Activated CD8-positive, alpha-beta memory T cell treated with anti-CD3 and anti-CD28 coated beads, Interleukin-2, amount 50 U/mL, for 1 hour (primary cell): ENCODE data around the gene ME2.
"Not testable (repeated sequence)": the region's sequence is repeated elsewhere in the genome, so short reads cannot be mapped to it uniquely, and the experiment has no call there.

Source experiments
- DNase-seq: peaks from one replicate; pipeline ENCODE4 v3.0.0-alpha.2; 2020; ENCODE audit errors: extremely low read depth

ME2 gene

DNA sequence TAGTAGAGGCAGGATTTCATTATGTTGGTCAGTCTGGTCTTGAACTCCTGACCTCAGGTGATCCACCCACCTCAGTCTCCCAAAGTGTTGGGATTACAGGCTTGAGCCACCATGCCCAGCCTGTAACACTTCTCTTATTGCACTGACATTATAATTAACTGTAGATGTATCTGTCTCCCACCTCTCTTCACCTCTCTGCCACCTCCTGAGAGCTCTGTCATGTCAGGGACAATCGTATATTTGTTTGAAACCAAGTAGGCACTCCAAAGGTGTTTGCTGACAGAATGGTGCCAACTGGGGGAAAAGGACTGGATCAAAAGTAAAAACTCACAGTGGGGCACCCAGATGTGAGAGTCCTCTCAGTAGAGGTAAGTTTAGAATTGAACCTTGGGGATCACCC lies 17.3 kb upstream of the ME2 start:
- no peak for DNase-seq

DNA sequence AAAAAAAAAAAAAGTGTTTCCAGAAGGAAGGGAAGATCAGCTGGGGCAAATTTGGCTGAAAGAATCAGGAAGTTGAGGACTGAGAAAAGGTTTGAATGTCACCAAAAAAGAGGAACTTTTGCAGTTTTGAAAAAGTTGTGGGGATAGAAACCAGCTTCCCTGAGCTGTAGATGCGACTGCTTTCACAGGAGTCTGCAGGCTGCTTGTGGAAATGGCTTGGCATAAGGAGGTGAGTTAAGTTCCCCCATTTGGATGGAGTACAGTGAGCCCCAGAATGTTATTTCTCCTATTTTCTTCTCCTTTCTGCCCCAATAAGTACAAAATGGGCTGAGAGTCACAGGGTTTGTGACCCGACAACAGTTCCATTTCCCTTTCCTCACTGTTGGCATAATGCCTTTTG lies 16.5 kb upstream of the ME2 start:
- no peak for DNase-seq

DNA sequence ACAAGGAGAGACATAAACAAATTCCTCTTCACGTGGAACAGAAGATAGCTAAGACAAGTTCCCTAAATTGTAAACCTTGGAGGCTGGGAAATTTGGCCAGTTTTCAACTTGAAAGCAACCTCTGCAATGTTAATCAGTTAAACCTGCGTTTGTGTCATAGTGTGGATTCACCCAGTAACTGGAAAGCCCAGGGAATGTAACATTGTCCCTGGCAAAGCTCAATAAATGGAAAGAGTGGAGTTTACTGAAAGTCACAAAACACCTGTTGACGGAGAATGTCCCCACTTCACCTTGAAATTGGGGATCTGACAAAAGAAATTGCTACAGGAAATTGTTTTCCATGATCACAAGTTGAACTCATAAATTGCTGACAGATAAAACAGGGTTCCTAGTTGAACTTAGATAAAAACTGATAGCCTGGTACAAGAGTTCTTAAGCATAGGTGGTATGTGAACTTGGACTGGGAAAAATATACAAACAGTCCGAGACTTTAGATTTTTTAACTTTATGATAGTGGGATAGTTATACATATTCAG lies 15.0 kb upstream of the ME2 start:
- DNase-seq = no peak

- no peak for DNase-seq
Observed at GRCh38 chr18:50866765-50867164, 12.2 kb upstream of the ME2 start.

GRCh38 chr18:50869150-50869549 lies 9.8 kb upstream of the ME2 start:
- DNase-seq = no peak

DNA sequence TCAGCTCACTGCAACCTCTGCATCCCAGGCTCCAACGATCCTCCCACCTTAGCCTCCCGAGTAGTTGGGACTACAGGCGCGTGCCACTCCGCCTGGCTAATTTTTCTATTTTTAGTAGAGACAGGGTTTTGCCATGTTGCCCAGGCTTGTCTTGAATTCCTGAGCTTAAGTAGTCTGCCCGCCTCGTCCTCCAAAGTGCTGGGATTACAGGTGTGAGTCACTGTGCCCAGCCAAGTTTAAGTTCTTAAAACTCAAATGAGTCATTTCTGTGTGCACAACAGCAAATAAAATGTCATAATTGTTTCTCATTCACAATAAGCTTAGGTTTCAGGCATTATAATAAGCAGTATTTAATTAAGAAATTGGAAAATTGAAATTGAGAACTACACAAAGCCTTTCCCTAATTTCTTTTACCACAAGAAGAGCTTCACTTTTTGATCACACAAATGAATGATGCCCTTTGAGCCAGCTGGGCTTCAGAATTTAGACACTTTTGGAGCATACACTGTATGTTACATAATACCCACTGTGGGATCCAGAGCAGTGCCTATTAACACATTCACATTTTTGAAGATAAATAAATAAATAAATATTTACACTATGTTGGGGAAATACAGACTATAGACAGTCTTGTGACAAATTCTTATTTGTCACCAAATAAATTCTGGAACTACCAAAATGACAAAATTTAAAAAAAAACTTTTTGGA lies 8.6 kb upstream of the ME2 start:
- no peak for DNase-seq

- DNase-seq = no peak
Observed at GRCh38 chr18:50871846-50872245, 7.1 kb upstream of the ME2 start.

GRCh38 chr18:50875966-50876536 lies 2.9 kb upstream of the ME2 start:
- DNase-seq = no peak

- no peak for DNase-seq
Observed at GRCh38 chr18:50877545-50878265, 1.2 kb upstream of the ME2 start.

- peak; percentile 11 for DNase-seq
Observed at GRCh38 chr18:50879302-50880118, 592 bp downstream of the ME2 start.

DNA sequence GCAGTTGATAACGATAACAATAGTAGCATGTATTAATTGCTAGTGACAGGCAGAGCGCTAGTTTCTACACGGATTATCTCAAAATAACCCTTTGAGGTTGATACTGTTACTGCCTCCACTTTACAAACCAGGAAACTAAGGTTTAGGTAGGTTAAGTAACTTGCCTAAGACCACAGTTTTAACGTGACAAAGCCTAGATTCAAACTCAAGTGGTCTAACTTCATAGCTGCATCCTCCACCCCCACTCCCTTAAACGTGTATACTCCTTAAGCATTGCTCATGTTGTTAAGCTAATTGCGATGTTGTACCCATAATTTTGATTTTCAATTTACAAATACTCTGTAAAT lies 1.2 kb downstream of the ME2 start:
- no peak for DNase-seq

- DNase-seq = not testable (repeated sequence)
Observed at GRCh38 chr18:50880944-50881343, 2.0 kb downstream of the ME2 start.

DNA sequence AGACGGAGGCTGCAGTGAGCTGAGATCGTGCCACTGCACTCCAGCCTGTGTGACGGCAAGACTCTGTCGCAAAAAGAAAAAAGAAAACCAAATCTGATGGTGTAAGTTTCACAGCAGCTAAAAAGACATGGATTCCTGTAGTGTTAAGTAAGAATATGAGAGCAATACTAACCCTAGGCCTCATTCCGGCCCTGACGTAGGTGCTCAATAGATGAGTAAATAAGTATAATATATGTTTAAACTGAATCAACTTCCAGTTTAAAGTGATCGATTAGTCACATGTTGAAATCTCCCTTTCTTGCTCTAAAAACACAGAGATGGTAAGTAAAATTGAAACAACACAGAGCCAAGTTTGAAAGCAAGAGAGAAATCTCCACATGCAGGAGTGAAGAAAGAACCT lies 8.0 kb downstream of the ME2 start:
- no peak for DNase-seq

GRCh38 chr18:50895350-50896045 lies 16.6 kb downstream of the ME2 start:
- DNase-seq = no peak

DNA sequence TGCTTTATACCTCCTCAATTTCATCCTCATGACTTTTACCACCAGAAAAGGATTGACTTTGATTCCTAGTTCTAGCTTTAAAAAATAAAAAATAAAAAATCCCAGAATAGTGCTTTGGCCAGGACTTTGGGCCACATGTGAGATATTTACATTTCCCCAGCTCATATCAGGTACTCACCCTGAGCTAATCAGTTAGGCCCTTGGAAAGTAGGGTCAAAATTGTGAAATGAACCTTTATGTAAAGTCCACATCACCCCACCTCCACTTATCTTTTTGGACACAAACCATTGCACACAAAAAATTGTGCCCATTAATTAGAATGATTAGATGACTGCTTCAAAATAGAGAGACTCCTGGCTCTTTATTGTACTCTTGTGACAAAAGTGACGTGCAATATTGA lies 17.2 kb downstream of the ME2 start:
- DNase-seq = no peak

DNA sequence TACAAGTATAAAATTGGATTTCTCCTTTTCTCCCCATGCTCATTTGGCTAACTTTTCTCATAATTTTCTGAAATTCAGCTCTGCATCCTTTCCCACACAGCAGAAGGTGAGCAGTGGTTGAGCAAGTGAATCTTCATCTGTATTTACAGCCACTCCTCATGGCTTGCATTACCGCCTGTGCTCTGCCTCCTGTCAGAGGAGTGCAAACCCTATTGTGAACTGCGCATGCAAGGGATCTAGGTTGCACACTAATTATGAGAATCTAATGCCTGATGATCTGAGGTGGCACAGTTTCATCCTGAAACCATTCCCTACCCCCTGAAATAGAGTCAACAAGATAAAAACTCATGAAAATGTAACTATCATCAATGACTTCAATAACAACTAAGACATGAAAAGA lies 20.0 kb downstream of the ME2 start:
- DNase-seq = no peak

DNA sequence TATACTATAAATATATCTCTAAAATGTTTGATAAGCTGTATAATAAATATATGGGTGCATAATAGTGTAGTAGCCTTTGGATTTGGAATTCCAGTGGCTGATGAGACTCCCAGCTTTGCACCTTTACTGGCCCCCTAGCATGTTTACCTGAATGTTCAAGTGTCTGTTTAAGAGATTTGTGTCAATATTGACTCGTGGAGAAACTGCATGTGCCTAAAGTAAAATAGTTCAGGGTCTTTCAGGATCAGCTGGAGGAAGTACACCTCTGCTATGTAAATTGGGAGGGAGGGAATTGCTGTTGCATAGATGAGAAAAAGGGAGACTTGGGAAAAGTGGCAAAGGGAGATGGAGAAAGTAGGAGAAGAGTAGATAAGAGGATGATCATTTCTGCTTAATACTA lies 23.9 kb downstream of the ME2 start:
- no peak for DNase-seq

DNA sequence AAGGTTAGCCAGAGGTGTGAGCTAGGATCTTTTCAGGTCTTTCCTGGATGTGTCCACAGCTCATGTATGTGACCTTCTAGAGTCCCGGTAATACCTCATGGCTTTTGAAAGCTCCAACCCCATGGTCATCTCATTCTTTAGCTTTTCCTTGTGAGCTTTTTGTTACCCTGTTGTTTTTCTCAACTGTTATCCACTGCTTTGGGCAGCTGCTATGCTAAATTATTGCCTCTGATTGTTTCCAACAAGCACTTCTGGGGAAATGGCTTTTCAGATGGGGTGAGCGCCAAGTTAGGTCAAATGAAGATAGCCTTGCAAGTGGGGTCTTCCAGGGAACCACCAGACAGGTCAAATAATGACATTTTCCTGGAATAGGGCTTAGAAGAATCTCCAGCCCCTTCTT lies 27.9 kb downstream of the ME2 start:
- DNase-seq = no peak

DNA sequence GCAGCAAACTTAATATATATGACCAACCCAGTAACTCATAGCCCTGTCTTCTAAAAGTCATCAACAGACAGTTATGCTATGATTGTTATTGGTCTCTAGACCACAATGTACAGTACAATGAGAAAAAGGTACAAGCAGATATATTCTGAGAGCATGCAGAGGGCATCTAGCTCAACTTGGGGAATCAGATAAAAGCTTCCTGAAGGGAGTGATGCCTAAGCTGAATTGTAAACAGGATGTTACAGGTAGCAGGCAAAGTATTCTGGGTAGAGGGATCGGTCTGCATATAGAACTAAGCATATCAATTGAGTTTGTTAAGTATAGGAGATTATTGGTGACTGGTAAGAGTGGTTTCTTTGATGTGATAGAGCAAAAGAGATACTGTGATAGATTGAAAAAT lies 30.3 kb downstream of the ME2 start:
- no peak for DNase-seq

- DNase-seq = no peak
Observed at GRCh38 chr18:50911006-50911405, 32.1 kb downstream of the ME2 start.

GRCh38 chr18:50917021-50917420 lies 38.1 kb downstream of the ME2 start:
- DNase-seq = no peak

DNA sequence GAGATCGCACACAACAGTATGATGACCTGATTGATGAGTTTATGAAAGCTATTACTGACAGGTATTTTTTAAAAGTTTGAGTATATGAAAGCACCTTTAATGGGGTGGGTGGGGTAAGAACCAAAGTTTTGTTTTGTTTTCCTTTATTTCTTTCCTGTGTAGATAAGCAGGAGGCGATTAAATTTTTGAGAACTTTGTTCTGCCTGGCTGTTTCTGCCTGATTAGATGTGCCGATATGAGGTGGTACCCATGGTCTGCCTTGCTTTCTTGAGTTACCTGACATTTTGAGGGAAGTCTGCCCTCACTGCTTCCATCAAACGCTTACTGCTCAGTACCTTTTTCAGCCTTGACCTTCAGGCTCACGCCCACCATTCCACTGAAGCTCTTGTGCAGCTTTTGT lies 39.2 kb downstream of the ME2 start:
- DNase-seq = no peak
